GM18907 (cell line): ENCODE results near the gene TEX2.

Source experiments
- ATAC-seq: cut with Tn5 transposase; IDR thresholded peaks from one replicate; pipeline ENCODE4 v1.9.1; 2021; ENCODE audit warnings: mild to moderate bottlenecking, moderate library complexity; ENCODE audit not compliant: unreplicated experiment

The TEX2 gene

DNA sequence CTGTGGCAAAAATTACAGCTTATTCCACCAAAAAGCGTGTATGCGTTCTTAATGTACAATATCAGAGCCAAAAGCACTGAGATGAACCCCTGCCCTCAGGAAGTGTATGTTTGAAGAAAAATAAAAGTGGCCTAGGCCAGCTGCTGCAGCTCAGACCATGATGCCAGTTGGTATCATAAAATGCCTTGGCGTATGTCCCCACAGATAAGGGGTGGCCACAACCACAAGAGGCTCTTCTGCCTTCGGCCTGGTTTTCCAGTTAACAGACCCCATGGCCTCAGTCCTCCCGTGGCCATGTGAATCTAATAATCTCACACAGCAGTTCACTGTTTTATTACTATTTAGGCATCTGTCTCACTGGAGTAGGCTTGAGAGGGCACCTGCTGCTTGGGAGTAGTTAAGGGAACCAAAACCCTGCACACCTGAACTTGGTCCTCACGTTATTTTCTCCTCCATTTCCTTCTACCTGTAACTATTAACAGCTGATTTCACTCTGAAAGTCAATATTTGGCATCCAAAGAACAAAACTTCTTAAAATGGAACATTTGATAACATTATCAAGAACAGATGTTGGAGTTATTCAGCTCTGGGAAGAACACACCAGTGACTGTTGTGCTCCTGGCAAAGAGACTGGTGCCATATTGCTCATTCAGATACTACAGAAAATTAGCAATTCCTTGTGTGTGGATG, 98.3 kb downstream of the TEX2 start:
- ATAC-seq: no peak

DNA sequence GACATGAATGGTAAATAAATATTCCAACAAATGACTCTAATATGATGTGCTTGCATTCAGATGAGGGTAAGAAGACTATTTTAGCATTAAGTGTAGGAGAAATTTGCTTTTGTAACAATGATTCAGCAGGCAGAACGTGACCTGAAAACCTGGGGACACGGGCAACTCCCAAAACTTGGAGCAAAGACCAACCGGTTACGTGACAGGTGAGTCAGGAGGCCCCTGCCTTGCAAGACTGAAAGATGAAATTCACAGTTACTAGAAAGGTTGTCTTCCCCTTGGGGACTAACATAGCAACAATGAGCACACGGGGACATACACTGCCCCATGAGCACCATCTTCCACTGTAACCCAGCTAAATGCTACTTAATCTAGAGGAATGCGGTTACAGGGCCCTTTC, 99.6 kb downstream of the TEX2 start:
- no peak for ATAC-seq

DNA sequence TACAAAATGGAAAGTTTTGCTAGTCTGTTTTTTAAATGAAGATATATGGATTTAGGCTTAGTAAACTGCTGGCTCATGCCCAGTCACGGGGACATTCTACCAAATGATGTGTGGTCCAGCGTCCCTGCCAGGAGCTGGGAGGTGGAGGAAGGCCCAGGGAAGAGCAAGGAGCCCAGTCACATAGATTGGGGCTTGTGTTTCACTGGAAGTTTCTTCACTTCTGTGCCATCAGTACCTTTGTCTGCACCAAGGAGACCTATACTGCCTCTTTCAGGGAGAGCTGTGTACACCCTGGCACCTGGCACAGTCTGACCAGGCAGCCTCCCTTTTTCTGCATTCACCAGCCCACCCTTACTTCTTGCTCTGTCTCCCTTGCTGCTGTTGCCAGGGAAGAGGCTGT, 100.5 kb downstream of the TEX2 start:
- ATAC-seq: no peak

DNA sequence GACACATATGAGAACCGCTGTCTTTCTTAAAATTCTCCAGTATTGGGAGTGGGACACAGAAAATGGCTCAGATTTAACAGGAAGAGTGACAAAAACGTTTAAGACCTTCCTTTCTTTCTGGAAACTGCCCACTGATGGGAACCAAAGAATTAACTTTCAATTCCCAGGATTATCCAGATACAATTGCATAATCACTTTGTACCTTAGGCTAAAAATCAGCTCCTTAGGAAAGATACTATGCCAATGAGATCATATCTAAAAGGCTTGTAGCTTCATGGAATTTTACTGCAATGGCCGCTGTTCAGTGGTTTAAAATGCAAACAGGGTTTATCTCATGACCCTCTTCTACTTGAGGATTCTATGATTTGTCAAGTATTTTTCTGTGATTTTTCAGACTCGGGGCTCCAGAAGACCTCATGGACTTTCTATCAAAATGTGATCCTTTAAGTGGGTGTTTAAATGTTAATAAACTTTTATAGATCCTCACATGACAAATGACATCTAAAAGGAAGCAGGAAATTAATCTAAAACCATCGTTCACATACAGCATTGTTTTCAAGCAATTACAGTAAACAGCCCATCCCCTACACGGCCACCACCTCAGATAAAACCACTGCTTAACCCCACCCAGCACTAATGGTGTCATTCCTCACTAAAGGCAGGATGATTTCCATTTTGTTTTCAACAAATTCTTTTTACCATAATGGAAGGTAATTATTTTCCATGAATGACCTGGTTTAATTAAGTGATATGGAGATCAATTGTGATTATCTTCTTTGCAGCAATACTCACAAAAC, 101.5 kb downstream of the TEX2 start:
- ATAC-seq: no peak

DNA sequence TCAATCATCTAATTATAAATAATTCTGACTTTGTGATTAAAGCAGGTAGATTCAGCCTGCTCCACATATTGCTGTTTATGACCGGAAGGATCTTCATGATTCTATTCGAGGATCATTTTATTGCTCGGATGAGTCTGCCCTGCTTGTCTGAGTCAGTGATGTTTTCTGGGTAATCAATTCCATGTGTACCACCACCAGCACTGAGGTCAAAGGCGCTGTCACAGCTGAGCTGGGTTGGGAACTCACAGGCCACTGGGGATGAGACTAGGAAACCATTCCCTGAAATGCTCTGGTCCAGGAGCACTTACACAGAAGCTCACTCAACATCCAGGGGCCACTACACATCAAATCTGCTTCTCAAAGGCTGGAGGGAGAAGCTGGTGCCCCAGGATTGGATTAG, 102.7 kb downstream of the TEX2 start:
- ATAC-seq: no peak

DNA sequence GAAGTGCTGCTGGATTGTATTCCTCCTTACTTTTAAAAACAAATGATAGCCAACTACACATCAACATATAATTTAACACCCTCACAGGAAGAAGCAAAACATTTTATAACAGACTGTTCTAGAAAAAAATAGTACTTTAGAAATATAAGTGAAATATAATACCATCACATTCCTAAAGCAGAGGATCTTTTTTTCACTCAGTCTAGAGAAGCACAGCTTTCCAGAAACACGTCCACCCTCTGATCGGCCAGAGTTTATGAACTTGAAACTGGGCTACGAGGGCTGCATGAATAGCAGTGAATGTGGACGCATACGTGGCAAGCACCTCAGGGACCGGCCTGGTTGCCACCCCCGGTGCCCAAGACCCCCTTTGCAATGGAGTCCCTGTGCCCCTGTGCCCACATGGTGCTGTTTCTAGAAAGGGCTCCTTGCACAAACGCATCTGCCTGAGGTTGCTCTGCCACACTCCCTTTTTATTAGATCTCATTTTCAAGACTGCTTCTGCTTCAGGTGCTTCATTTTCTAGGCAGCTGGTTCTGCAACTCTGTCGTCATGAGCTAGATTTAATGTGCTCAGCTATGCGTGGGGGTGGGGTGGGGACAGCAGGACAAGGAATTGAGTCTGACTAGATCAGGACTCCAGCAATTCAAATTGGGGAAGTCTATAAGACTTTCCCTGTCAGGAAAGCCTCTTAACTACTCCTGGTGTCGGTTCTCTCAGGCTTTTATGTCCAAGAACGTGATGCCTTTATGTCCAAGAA, 104.0 kb downstream of the TEX2 start:
- no peak for ATAC-seq

DNA sequence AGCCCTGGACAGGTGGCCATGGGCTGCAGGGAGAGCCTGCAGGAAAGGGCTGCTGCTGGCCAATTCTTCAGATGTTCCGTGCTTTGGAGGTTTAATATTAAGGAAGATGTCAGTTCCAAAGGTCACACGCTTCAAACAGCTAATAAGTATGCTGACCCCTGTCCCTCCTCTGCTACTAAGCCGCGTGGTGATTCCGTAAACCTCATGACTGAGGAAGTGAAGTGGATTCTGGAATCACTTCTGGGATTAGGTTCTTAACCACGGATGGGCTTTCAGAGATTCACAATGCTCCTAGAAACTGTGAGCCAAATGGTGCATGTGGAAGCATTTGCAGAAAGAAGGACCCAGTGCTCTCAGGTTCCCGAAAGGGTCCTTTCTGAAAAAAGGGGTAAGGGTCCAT, 104.7 kb downstream of the TEX2 start:
- no peak for ATAC-seq

DNA sequence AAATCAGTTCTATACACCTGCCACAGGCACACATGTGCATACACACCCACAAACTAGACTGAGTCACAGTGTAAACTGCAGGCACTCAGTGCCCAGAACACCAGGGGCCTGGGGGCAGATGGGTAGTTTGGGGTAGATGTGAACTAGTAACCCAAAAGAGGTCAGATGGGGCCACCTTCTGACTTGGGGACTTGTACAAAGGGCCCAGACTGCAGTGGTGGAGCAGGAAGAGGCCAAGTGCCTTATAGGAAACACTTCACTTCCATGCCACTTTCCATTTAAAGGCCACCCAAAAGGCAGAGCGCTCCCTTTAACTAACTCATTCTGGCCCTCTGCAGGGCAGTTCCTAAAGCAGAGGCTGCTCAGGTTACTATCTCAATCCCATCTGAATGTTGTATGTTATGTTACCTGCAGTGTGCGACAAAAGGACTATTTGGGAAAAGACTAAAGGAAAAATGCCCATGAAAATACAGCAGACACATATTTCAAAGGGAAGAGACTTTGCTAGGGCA, 105.3 kb downstream of the TEX2 start:
- no peak for ATAC-seq

DNA sequence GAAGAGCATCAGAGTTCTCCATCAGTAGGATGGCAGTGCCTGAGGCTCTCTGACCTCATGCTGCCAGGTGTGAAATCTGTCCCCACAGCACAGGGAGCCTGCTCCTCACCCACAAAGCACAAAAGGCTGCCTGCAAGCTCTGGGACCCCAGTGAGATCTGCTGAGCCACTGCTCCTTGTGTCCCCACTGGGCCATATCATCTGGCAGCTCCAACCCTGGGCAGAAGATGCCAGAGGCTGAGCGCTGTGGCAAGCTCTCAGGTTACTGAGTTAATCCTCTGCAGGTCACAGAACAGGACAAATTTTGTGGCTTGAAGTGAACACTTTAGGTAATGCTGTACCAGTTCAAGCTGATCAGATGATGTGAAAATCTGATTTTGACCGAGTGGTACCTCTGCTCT, 106.4 kb downstream of the TEX2 start:
- no peak for ATAC-seq

DNA sequence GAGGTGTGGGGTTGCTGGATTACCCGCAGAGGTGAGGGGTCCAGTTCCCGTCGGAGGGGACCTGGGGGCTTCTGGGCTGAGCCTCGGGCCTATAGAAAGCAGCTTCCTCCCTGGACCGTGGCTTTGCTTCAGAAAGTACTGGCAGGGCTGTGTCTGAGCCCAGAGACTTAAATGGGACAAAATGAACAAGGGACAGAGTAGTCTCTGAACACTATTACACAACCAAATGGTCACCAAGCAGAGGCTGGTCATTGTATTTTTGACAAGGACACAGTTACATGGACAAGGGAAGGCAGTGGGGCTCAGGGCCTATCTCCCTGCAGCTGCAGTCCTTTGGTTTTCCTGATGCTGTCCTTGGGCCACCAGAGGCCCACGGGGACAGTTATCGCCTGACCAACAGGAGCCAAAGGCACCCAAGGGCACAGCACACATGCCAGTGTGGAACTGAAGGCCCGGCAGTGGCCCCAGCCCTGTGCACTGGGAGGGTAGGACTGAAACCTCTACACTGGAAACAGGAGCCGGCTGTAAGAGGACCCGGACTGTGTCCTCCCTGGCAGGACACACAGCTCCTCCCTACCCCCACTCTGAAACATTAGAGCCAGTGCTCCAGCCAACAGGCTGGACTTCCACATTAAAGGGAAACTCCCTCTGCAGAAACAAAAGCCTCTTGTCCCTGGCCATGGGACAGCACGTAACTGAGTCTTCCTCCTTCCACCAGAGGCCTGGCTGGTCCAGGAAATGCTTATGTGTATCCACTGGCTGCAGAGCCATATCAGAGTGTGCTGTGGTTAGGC, 107.1 kb downstream of the TEX2 start:
- no peak for ATAC-seq

DNA sequence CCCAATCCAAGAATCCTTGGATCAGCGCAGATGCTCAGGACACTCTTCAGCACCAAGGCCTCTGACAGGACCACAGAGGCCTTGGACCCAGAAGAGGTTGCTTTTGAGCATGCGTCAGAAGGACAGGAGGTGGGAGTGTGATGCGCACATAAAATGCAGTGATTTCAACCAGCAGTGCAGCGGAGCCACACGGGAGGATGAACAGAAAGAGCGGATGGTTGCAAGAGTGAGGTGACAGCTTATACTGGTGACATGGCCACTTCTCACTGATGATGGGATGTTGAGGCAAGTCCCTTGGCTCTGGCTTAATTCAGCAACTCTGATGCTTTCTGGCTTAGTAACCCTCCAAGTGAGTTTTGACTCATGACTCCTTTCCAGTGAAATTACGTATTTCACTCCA, 107.9 kb downstream of the TEX2 start:
- no peak for ATAC-seq

DNA sequence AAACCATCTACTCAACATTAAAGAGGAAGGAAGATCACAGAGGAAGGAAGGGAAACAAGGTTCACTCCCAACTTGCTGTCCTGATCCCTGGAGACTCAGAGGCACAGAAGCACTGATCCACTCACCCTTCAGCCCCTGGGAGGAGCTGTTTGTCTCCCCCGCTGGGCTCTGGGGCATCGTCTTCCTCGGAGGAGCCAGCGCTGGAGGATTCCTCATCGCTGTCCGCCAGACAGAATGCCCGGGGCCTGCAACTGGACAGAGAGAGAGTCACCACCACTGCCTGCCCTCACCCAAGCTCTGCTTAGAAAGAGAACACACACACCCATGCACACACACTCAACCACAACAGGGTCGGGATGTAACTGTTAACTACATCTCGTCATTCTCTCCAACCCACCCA, 108.3 kb downstream of the TEX2 start:
- no peak for ATAC-seq

DNA sequence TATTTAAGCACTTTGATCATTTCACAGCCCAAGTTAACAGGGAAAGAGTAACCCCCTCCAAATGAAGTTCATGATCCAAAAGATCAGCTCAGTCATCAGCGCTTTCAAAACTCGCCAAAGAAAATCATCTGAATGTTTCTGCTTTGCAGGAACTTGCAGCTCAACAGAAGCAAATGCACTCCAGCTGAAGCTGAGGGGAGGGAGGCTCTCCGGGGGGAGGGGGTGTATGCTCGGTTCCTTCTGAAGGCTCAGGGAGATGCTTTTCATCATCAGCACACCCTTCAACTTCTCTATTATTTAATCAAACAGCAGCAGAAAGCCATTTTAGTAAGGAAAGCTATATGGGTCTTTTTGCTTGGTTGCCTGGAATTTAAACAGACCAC, 108.8 kb downstream of the TEX2 start:
- ATAC-seq: no peak

DNA sequence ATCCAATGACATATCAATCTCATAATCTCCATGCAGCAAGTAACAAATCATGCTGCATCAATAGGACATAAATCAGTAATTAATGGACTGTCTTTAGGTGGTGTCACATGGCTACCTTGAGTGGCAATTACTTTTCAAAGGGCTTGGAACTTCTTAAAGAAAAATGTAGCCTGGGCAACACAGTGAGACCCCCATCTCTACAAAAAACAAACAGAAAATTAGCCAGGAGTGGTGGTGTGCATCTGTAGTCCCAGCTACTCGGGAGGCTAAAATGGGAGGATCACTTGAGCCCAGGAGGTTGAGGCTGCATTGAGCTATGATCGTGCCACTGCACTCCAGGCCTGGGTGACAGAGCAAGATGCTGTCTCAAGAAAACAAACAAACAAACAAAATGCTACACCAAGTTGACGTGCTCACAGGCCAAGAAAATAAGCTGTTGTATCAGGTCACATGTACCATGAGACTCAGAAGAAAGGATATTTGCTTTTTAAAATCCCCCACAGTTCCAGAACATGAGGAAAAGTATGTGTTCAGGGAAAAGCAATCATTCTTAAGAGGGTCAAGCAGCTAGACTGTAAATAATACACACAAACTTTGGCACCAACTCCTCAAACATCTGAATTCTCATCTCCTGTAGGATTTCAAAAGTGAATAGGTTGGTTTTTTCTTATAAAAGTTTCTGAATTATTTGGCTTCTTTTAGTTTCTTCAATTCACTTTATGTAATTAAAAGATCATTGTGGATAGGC, 109.3 kb downstream of the TEX2 start:
- no peak for ATAC-seq

DNA sequence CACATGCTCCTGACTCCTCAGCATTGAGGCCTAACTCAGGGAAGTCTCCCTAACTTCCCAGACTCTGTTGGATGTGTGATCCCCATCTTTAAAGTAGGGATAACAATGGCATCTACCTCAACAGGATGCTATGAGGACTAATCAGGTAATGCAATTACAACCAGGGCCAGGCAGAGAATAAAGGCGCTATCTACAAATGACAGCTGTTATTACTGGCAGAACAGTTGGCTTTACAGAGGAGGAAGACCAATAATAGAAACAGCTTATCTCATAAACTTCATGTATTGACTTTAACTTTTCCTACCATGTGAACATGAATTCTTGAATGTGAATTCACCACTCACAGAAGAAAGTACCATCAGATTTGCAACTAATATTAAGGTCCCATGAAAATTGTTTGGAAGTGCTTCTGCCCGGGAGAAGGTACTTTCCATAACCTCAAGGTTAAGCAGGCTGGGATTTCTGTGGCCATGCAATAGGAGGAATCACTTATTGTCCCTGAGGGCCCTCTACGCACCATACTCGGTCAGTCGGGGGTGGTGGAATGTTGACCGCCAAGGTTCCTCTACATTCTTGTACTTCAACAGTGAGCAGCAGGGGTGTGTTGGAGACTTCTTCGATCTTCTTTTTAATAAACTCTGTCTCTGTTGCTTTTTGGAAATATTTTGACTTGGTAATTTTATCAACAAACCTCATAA, 110.5 kb downstream of the TEX2 start:
- no peak for ATAC-seq

DNA sequence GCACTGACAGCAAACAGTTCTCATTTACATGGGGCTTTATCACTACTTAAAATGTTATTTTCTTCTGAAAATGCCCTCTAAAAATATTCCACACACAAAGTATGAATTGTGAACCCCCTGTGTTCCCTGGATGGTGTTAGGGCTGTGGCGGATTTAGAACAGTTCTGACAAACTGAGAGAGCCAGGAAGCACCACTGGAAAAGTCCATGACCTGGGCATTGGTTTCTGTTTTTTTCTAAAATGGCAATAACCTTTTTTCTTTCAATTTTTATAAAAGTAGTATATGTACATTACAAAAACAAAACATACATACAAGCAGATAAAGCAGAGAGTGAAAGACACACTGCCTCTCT, 112.1 kb downstream of the TEX2 start:
- ATAC-seq: no peak

DNA sequence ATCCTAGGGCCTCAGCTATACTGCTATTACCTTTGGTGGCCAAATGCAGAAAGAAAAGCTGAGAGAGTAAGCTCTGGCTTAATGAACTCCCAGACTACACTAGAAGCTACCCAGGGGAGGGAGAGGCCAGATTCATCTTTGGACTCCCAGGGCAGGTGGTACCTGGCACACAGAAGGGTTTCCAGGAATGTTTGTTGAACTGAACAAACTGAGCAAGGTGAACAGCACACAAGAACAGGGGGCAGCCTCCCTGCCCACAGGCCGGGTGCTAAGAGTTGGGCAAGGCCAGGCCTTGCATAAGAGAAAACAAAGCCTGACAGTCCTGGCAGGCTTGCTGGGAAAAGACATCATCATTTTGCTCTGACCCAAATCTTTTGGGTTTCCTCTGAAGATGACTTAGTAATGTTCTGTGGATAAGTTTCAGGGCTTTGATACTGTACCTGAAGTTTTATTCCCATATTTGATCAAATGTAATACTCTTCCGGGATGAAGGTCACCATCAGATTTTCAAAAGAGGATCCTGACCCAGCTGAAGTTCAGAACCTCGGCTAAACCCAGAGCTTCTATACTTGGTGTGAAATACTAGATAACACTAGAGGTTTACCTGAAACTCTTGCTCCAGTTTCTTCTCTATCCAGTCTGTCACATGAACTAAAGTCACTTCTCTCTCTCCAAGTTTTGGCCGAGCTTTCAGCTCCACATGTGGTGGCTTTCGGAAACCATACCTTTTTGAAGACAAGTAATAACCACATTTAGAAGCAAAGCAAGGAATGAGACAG, 112.6 kb downstream of the TEX2 start:
- no peak for ATAC-seq

DNA sequence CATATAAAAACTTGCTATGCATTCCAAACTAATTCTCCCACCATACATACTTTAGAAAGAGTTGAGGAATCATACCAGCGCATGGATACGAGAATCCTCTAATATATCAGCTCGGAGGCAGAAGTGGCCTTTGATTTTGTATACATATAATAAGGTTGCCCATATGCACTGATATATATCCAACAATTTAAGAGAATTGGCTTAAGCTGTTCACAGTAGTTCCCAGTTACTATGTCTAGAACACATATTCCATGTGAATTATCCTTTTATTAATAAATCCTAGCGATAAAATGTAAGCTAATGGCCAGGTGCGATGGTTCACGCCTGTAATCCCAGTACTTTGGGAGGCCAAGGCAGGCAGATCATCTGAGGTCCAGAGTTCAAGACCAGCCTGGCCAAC, 113.9 kb downstream of the TEX2 start:
- no peak for ATAC-seq

DNA sequence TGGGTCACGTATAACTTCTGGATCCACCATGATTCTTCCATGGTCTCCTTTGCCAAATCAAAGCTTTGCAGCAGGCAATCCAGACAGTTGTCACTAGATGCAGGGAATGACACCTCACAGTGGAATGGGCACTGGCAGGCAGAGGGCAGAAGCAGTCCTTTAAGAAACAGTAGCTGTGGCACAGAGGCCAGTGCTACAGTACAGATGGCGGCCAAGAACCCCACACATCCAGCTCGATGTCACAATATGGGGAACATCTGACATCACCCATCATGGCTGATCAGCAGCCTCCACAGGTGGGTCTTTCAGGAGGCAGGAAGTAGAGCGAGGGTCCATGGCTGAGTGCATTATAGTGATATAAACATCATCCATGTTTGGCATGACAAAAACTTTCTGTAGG, 114.4 kb downstream of the TEX2 start:
- ATAC-seq: no peak
